Pancreas (tissue), 10 donors: Measurements from ENCODE around the gene SMIM44. TPM values are rescaled to one million over a fixed set of nuclear protein-coding genes. Genes with fewer than 3 reads are reported as not detected.

Experiments used
- ATAC-seq, 4 donors: fragments of 200-7000 bp; cut with Tn5 transposase; one replicate each; pipeline versions ENCODE4 v1.8.0 to v1.9.1; 2020; ENCODE audit warnings: mild to moderate bottlenecking in 4 of 4, moderate library complexity in 4 of 4
- DNase-seq, 6 donors: peaks; one replicate each; pipeline ENCODE4 v3.0.0-alpha.2; 2020
- FAIRE-seq: peaks from 2 replicates; lab custom pipeline; 2012; peaks lifted over from hg19 to GRCh38; lab: Jason Lieb, UNC
- H3K27ac ChIP-seq, 4 donors: fragments of 200-600 bp; sonication (generic); 1 replicate in 3 of 4; 2 replicates in 1 of 4; pipeline versions ENCODE4 v1.5.0 to v1.8.0; 2020
- H3K27me3 ChIP-seq, 4 donors: fragments of 200-600 bp; one replicate each; pipeline ENCODE4 v1.8.0; 2021
- H3K36me3 ChIP-seq, 3 donors: fragments of 200-600 bp; sonication (generic) in 1 of 3; one replicate each; pipeline versions ENCODE4 v1.5.0 to v1.8.0; 2020 to 2021
- H3K4me1 ChIP-seq, 3 donors: fragments of 200-600 bp; one replicate each; pipeline ENCODE4 v1.8.0; 2021
- H3K4me3 ChIP-seq, 4 donors: fragments of 200-600 bp; sonication (generic) in 2 of 4; one replicate each; pipeline versions ENCODE4 v1.5.0 to v1.8.0; 2020 to 2021
- H3K9me3 ChIP-seq, 4 donors: fragments of 200-600 bp; one replicate each; pipeline ENCODE4 v1.8.0; 2021
- WGBS, 2 donors: extraction: QIAGEN DNeasy Blood & Tissue Kit; methylation state at CpG; one replicate each; pipeline ENCODE4 v1.1.7; 2013; 5-methylcytosine and 5-hydroxymethylcytosine counted together
- intact Hi-C, 3 donors: fragments of 100-400 bp; cut with DNase I; formaldehyde crosslinking; loops; one replicate each; pipeline versions ENCODE4 v1.11.1 to v1.14.2; 2022
- polyA plus RNA-seq, 2 donors: library from polyadenylated mRNA; stranded (reverse); fragments of 200-250 nt; gene quantifications; one replicate each; pipeline ENCODE4 v1.2.3, GENCODE V29; 2013
- total RNA-seq, 6 donors: library from RNA; stranded (reverse); fragmentation: NEBNext Ultra II Directional in 4 of 6; extraction: Animal tissue kit (Norgen Biotek cat#: 25700) in 4 of 6; gene quantifications; one replicate each; pipeline versions ENCODE4 v1.2.1 to v1.2.4, GENCODE V29; 2021 to 2023
- TF ChIP-seq, protein P1 (sequence below), 4 donors: fragments of 200-600 bp; sonication (generic) in 3 of 4; IDR thresholded peaks; one replicate each; pipeline versions ENCODE4 v1.5.0 to v1.8.0; 2021; ENCODE audit warnings: antibody characterized with exemption in 4 of 4
- donor health status: healthy with polysubstance abuse.
- donor health status: DM: no; HTN: no; CAD: no; lungs with moderate emphysema.
- donor health status: DM: no; HTN: no; CAD: no.
- donor health status: control.
- donor health status: control.
- donor health status: Bipolar disorder and iron deficiency.
- donor health status: DM: yes; HTN: yes; CAD: no.
- donor health status: DM: no; HTN: no; CAD: no.
- donor health status: DM: no; HTN: no; CAD: no.
- donor health status: DM: yes; HTN: yes; CAD: no.

Gene SMIM44
- total and polyA plus RNA-seq, 8 donors: 0.92 TPM; not detected in 7

DNA sequence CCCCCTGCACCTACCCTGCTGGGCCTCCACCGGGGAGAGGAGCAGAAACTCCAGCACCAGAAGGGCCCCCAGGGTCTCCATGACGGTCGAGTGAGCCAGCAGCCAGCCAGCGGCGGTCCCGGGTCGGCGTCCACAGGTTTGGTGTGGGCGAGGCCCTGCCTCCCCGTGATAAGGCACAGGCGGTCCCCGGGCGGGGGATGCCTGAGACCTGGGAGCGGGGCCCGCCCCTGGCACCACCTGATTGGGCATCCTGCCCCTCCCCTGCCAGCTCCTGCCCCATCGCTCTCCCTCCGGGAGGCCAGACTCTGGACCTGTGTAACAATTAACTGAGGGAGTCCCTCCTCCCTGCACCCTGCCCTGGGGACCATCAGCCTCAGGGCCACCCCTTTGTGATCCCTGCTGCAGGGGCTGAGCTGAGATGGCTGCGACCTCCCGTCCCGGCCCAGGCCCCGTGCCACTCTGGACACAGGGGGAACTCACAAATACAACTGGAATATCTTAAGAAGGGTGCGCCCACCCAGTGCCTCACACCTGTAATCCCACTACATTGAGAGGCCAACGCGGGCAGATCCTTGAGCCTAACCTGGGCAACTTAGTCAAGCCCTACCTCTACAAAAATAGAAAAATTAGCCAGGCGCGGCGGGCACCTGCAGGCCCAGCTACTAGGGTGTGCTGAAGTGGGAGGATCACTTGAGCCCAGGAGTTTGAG lies 2.7 kb downstream of the SMIM44 start, which contains the start of gene SMIM24:
Gene SMIM24, minus strand, starts transcription at position 143 of the 709 bp plus-strand sequence. Its CDS starts 62 bp downstream, at position 81.
- Histone ChIP-seq H3K36me3 (no peaks in the 10 kb centered on the region), H3K4me1 (no peaks in the 10 kb centered on the region), H3K4me3 (no peak within 1 kb of the TSS), H3K27me3 (peaks cover 0 to 5% (median 0%) of the 10 kb centered on the region in 4 donors), H3K9me3 (no peaks in the 10 kb centered on the region), H3K27ac (no peak within 1 kb of the TSS)
- intact Hi-C loops: no loop called here
- 26% methylated on average over 25 to 27 of the region's 27 CpGs for WGBS, 2 donors
- ATAC-seq: peak in 3 of 4 donors; percentile 60 to 63 (median 61)
- FAIRE-seq: no peak
- TF ChIP-seq, protein P1, sequence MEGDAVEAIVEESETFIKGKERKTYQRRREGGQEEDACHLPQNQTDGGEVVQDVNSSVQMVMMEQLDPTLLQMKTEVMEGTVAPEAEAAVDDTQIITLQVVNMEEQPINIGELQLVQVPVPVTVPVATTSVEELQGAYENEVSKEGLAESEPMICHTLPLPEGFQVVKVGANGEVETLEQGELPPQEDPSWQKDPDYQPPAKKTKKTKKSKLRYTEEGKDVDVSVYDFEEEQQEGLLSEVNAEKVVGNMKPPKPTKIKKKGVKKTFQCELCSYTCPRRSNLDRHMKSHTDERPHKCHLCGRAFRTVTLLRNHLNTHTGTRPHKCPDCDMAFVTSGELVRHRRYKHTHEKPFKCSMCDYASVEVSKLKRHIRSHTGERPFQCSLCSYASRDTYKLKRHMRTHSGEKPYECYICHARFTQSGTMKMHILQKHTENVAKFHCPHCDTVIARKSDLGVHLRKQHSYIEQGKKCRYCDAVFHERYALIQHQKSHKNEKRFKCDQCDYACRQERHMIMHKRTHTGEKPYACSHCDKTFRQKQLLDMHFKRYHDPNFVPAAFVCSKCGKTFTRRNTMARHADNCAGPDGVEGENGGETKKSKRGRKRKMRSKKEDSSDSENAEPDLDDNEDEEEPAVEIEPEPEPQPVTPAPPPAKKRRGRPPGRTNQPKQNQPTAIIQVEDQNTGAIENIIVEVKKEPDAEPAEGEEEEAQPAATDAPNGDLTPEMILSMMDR (IDR thresholded peaks at IDR 0.05): no peak
- peak in 3 of 6 donors; percentile 36 to 81 (median 63) for DNase-seq

DNA sequence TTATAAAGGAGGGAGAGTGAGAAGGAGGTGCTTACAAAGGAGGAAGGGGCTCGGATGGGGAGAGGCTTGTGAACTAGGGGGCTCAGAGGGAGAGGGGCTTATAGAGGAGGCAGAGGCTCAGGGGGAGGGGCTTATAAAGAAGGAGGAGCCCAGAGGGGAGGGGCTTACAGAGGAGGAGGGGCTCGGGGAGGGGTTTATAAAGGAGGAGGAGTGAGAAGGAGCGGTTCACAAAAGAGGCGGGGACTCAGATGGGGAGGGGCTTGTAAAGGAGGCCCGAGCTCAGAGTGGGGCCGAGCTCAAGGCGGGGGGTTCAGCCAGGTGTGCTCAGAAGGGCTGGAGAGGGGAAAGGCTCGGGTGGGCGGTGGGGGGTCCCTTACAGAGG lies 3.4 kb downstream of the SMIM44 start:
- ATAC-seq: peak in 1 of 4 donors; percentile 23
- H3K4me1 ChIP-seq: no peaks in the 10 kb centered on the region
- no peak for FAIRE-seq
- intact Hi-C loops: loop anchor here in 1 of 3 donors (10.0 kb wide), 1 partner anchor 165 kb away; no protein-coding TSS in a partner anchor
- peak in 1 of 6 donors; percentile 68 for DNase-seq
- WGBS, 2 donors: 32% methylated on average over 5 to 9 of the region's 9 CpGs
- peaks cover 0 to 5% (median 0%) of the 10 kb centered on the region in 4 donors for H3K27me3 ChIP-seq
- no peaks in the 10 kb centered on the region for H3K36me3 ChIP-seq
- no peak overlapping the region for H3K27ac ChIP-seq
- H3K9me3 ChIP-seq: no peaks in the 10 kb centered on the region
- H3K4me3 ChIP-seq: no peak overlapping the region
- TF ChIP-seq, protein P1 (IDR thresholded peaks at IDR 0.05): no peak

DNA sequence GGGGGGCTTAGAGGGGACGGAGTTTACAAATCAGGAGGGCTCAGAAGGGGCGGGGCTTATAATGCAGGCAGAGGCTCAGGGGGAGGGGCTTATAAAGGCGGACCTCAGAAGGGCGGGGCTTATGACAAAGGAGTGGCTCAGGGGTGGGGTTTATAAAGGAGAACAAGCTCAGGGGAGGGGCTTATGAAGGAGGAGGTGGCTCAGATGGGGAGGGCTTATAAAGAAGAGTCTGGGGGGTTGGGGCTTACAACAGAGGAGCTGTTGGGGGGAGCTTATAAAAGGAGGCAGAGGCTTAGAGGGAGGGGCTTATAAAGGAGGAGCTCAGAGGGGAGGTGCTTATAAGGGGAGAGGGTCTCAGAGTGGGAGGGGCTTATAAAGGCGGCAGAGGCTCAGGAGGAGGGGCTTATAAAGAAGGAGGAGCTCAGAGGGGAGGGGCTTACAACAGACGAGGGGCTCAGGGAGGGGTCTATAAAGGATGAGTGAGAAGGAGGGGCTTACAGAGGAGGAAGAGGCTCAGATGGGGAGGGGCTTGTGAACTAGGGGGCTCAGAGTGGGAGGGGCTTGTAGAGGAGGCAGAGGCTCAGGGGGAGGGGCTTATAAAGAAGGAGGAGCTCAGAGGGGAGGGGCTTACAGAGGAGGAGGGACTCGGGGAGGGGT lies 3.9 kb downstream of the SMIM44 start:
- intact Hi-C loops: loop anchor here in 1 of 3 donors (10.0 kb wide), 1 partner anchor 165 kb away; no protein-coding TSS in a partner anchor
- Histone ChIP-seq H3K9me3 (no peaks in the 10 kb centered on the region), H3K27me3 (peaks cover 0 to 5% (median 0%) of the 10 kb centered on the region in 4 donors), H3K27ac (no peak overlapping the region), H3K36me3 (no peaks in the 10 kb centered on the region), H3K4me3 (no peak overlapping the region), H3K4me1 (peaks cover 0 to 2% (median 0%) of the 10 kb centered on the region in 3 donors)
- WGBS, 2 donors: 32 to 34% methylated on average over 7 of the region's 7 CpGs
- TF ChIP-seq, protein P1 (IDR thresholded peaks at IDR 0.05): no peak
- no peak for DNase-seq
- ATAC-seq: peak in 1 of 4 donors; percentile 20
- FAIRE-seq: no peak

DNA sequence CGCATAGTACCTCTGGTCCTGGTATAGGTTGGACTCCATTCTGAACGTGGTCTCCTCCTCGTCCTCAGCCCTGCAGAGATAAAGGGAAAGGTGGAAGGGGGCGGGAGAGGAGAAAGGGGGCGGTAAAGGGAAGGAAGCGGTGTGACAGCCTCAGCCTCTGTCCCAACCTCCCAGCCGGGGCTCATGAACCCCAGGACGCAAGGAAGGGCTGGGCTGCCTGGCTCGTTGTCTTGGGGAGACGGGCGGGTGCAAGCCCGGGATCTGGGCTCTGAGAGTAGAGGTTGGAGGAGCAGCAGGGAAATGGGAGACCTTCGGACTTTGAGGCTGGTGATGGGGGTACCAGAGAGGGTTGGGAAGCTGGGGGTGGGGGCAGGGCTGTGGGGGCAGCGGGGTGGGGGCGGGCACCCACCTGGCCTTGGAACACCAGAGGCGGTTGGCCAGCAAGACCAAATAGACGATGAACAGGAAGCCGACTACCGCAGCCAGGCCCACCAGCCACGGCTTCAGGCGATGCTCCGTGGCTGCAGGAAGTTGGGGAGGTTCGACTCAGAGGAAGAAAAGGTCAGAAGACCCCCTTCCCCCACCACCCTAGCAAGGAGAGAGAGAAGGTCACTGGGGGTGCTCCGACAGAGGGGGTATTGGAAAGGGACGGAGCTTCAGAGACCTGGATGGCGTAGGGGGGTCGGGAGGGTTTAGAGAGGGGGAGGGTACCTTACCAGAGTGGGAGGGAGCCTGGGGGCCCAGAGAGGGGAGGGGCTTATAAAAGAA lies 4.6 kb downstream of the SMIM44 start:
- intact Hi-C loops: loop anchor here in 1 of 3 donors (10.0 kb wide), 1 partner anchor 164 kb away; no protein-coding TSS in a partner anchor
- Histone ChIP-seq H3K27ac (no peak overlapping the region), H3K36me3 (no peaks in the 10 kb centered on the region), H3K9me3 (no peaks in the 10 kb centered on the region), H3K4me1 (peaks cover 0 to 5% (median 0%) of the 10 kb centered on the region in 3 donors), H3K27me3 (no peaks in the 10 kb centered on the region), H3K4me3 (no peak overlapping the region)
- DNase-seq (peak in 1 of 6 donors; percentile 39), FAIRE-seq (no peak), ATAC-seq (no peak)
- TF ChIP-seq, protein P1 (IDR thresholded peaks at IDR 0.05): no peak
- 45 to 49% methylated on average over 26 to 27 of the region's 27 CpGs for WGBS, 2 donors
